ENCODE measurements around the gene BBS1.

GRCh38 chr11:66492161-66492865 is 18.1 kb upstream of the BBS1 start:
- TF ChIP-seq CTCF (conservative IDR thresholded peaks at IDR 0.05 in 1 of 2, IDR thresholded peaks at IDR 0.05 in 1 of 2; ENCODE audit: extremely low read depth in 1 of 2, insufficient read depth in 1 of 2, low read depth in 1 of 2, low read length in 2 of 2), result no peak
- TF ChIP-seq EZH2 (IDR thresholded peaks at IDR 0.05; ENCODE audit: borderline replicate concordance, low read length), result no peak

Data from mammary epithelial cell (primary cell).